IPS-15b (cell line): ENCODE data around the gene STK24.
A peak's percentile ranks its signal among the peaks of the same experiment; 100 is the strongest.
"Not testable (repeated sequence)": the region's sequence is repeated elsewhere in the genome, so short reads cannot be mapped to it uniquely, and the experiment has no call there.

ENCODE experiments used
- H3K27me3 ChIP-seq: one replicate; pipeline ENCODE4 v1.6.1; 2013; ENCODE audit warnings: low read length; ENCODE audit not compliant: control insufficient read depth, insufficient read depth
- H3K36me3 ChIP-seq: one replicate; pipeline ENCODE4 v1.6.1; 2013; ENCODE audit warnings: low read length; ENCODE audit not compliant: control insufficient read depth, insufficient read depth
- H3K4me1 ChIP-seq: one replicate; pipeline ENCODE4 v1.6.1; 2013; ENCODE audit warnings: mild to moderate bottlenecking, low read length; ENCODE audit not compliant: control insufficient read depth, insufficient read depth
- H3K4me3 ChIP-seq: one replicate; pipeline ENCODE4 v1.5.1; 2013; ENCODE audit warnings: low read depth, low read length
- H3K9ac ChIP-seq: one replicate; pipeline ENCODE4 v1.6.1; 2013; ENCODE audit warnings: low read depth, mild to moderate bottlenecking, low read length
- H3K9me3 ChIP-seq: one replicate; pipeline ENCODE4 v1.6.1; 2013; ENCODE audit warnings: mild to moderate bottlenecking, low read length; ENCODE audit not compliant: control insufficient read depth, insufficient read depth

The STK24 gene

GRCh38 chr13:98581381-98581780, 4.5 kb upstream of the STK24 start:
- no peaks in the 10 kb centered on the region for H3K36me3 ChIP-seq
- H3K27me3 ChIP-seq = no peaks in the 10 kb centered on the region
- H3K9me3 ChIP-seq = no peaks in the 10 kb centered on the region
- H3K9ac ChIP-seq = no peak overlapping the region
- peaks cover 5% of the 10 kb centered on the region for H3K4me1 ChIP-seq
- H3K4me3 ChIP-seq = no peak overlapping the region

GRCh38 chr13:98580420-98580819, 3.5 kb upstream of the STK24 start:
- H3K9me3 ChIP-seq = no peaks in the 10 kb centered on the region
- H3K9ac ChIP-seq = no peak overlapping the region
- no peaks in the 10 kb centered on the region for H3K36me3 ChIP-seq
- H3K4me3 ChIP-seq = no peak overlapping the region
- H3K27me3 ChIP-seq = no peaks in the 10 kb centered on the region
- peaks cover 5% of the 10 kb centered on the region for H3K4me1 ChIP-seq

- Histone ChIP-seq H3K4me3 (peak overlapping the region; percentile 88), H3K9me3 (no peaks in the 10 kb centered on the region), H3K36me3 (no peaks in the 10 kb centered on the region), H3K9ac (peak overlapping the region; percentile 87), H3K4me1 (peaks cover 11% of the 10 kb centered on the region), H3K27me3 (no peaks in the 10 kb centered on the region)
These were observed 954 bp upstream of the STK24 start for GRCh38 chr13:98577836-98578285.

- H3K4me3 ChIP-seq = peak overlapping the region; percentile 61
- H3K9me3 ChIP-seq = no peaks in the 10 kb centered on the region
- peak overlapping the region; percentile 82 for H3K9ac ChIP-seq
- no peaks in the 10 kb centered on the region for H3K27me3 ChIP-seq
- peaks cover 16% of the 10 kb centered on the region for H3K4me1 ChIP-seq
- no peaks in the 10 kb centered on the region for H3K36me3 ChIP-seq
These were observed 534 bp downstream of the STK24 start for GRCh38 chr13:98576200-98576945.

- Histone ChIP-seq H3K36me3 (no peaks in the 10 kb centered on the region), H3K4me1 (peaks cover 20% of the 10 kb centered on the region), H3K9me3 (no peaks in the 10 kb centered on the region), H3K4me3 (peak overlapping the region; percentile 61), H3K27me3 (no peaks in the 10 kb centered on the region), H3K9ac (peak overlapping the region; percentile 82)
These were observed 1.1 kb downstream of the STK24 start for GRCh38 chr13:98575904-98576199.

GRCh38 chr13:98575009-98575903, 1.7 kb downstream of the STK24 start:
- Histone ChIP-seq H3K4me3 (peak overlapping the region; percentile 61), H3K4me1 (peaks cover 22% of the 10 kb centered on the region), H3K27me3 (no peaks in the 10 kb centered on the region), H3K36me3 (no peaks in the 10 kb centered on the region), H3K9me3 (no peaks in the 10 kb centered on the region), H3K9ac (peak overlapping the region; percentile 82)

- Histone ChIP-seq H3K9me3 (no peaks in the 10 kb centered on the region), H3K4me1 (peaks cover 21% of the 10 kb centered on the region), H3K36me3 (no peaks in the 10 kb centered on the region), H3K9ac (no peak overlapping the region), H3K4me3 (no peak overlapping the region), H3K27me3 (no peaks in the 10 kb centered on the region)
These were observed 4.8 kb downstream of the STK24 start for GRCh38 chr13:98571955-98572662.

GRCh38 chr13:98570929-98571372, 6.0 kb downstream of the STK24 start:
- Histone ChIP-seq H3K27me3 (no peaks in the 10 kb centered on the region), H3K9me3 (no peaks in the 10 kb centered on the region), H3K36me3 (no peaks in the 10 kb centered on the region), H3K4me1 (peaks cover 30% of the 10 kb centered on the region), H3K9ac (no peak overlapping the region), H3K4me3 (no peak overlapping the region)

- H3K4me1 ChIP-seq = peaks cover 31% of the 10 kb centered on the region
- not testable (repeated sequence) for H3K9ac ChIP-seq, H3K9me3 ChIP-seq, H3K4me3 ChIP-seq, H3K36me3 ChIP-seq, H3K27me3 ChIP-seq
These were observed 7.2 kb downstream of the STK24 start for GRCh38 chr13:98569494-98570367.

GRCh38 chr13:98568918-98569317, 8.0 kb downstream of the STK24 start:
- Histone ChIP-seq H3K27me3 (no peaks in the 10 kb centered on the region), H3K9me3 (no peaks in the 10 kb centered on the region), H3K9ac (no peak overlapping the region), H3K4me1 (peaks cover 27% of the 10 kb centered on the region), H3K36me3 (no peaks in the 10 kb centered on the region), H3K4me3 (no peak overlapping the region)

- H3K27me3 ChIP-seq = no peaks in the 10 kb centered on the region
- no peak overlapping the region for H3K9ac ChIP-seq
- H3K36me3 ChIP-seq = no peaks in the 10 kb centered on the region
- no peak overlapping the region for H3K4me3 ChIP-seq
- peaks cover 27% of the 10 kb centered on the region for H3K4me1 ChIP-seq
- H3K9me3 ChIP-seq = no peaks in the 10 kb centered on the region
These were observed 9.8 kb downstream of the STK24 start for GRCh38 chr13:98567140-98567539.
